Erythroblast (primary cell): ENCODE data around the gene KLK13.
A peak's percentile ranks its signal among the peaks of the same experiment; 100 is the strongest.

ENCODE experiments used
- DNase-seq, 2 experiments: peaks; one replicate each; lab custom pipeline; 2025; lab: John Stamatoyannopoulos, UW
- GATA1 ChIP-seq: IDR thresholded peaks from 2 replicates; pipeline ENCODE4 v1.6.1; 2011; ENCODE audit warnings: low read depth, mild to moderate bottlenecking, control low read depth, low read length, moderate library complexity
- POLR2A ChIP-seq: IDR thresholded peaks from 2 replicates; pipeline ENCODE4 v1.6.1; 2011; ENCODE audit warnings: mild to moderate bottlenecking, low read length

KLK13 gene

DNA sequence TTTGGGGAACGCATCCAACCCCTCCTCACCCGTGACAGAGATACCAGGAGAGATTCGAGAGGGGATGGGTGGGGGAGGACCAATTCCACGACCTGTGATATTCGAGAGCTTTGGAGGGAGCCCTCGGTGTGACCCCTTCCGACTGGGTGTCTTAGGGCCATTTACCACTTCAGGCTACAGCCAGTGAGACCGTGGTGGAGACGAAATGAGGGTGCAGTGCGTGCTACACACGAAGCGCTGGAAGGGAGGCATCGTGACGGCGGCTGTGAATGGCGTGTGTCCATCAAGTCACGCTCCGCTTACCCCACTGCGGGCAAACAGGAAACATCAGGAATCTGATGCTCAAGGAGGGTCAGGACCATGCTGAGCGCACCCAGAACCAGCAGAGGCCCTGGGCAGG lies 32.9 kb upstream of the KLK13 start:
- TF ChIP-seq GATA1, result no peak
- TF ChIP-seq POLR2A, result no peak
- DNase-seq, result no peak

DNA sequence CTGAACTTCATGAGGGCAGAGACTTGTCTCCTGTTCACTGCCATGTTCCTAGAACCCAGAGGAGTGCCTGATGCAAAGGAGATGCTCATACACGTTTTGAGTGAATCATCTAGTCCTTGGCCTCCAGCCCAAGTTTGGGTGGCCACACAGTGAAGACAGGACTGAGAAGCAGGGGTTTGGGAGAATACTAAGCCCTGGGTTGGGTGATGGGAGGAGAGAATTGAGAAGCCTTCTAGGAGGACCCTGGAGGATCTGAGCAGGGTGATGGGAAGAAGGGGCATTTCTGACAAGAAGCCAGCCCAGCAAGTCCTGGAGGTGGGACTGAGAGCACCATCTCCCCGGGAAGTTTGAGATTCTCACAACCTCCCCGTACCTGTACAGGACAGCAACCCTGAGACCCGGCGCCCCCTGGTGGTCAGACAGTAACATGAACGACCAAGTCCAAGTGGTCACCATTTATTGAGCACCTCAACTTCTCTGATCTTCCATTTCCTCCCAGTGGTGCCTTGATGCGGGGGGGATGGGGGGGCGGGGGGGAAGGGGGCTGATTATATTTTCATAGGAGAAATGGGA lies 32.4 kb upstream of the KLK13 start:
- DNase-seq, result peak; percentile 68 to 82
- TF ChIP-seq GATA1 (no peak), POLR2A (no peak)

DNA sequence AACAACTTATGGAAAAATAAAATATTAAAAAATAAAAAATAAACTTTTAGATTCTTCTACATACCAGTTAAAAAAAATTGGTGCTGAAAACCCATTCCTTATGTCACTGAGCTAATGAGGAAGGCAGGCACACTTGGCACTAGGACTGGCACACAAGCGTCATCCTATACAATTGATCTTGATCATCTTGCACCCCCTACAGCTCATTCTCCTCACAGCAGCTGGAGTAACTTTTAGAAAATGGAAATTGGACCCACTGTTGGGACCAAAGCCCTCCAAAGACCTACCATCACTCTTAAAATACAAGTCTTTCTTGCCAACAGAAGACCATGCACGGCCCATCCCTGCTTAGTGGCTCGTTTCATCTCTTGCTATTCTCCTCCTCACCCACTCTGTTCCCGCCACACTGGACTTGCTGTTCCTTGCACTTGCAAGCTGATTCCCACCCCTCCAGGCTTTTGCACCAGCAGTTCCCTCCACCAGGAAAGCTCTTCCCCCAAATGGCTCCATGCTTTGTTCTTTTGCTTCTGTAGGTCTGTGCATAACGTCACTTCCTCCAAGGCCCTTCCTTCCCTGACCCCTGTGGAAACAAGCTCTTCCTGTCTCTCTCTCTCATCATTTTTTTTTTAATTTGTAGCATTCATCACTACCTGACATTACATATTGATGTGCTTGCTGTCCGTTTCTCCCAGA lies 31.7 kb upstream of the KLK13 start:
- TF ChIP-seq POLR2A, result no peak
- TF ChIP-seq GATA1, result no peak
- no peak for DNase-seq

DNA sequence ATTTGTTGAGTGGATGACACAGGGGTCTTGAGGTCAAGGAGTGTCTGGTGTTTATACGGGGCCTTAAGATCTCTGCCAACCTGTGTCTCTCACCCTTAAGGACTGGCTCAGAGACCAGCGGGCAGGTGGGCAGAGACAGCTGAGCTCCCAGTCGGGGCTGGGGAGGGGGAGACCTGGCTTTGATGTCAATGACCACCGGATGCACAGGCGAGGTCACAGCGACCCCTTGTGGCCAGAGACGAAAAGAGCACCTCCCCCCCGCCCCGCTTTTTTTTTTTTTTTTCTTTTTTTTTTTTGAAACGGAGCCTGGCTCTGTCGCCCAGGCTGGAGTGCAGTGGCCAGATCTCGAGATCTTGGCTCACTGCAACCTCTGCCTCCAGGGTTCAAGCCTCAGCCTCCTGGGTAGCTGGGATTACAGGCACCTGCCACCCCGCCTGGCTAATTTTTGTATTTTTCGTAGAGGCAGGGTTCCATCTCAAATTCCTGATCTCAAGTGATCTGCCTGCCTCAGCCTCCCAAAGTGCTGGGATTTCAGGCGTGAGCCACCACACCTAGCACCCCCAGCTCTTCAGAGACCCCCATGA lies 29.9 kb upstream of the KLK13 start:
- TF ChIP-seq POLR2A, result no peak
- TF ChIP-seq GATA1, result no peak
- DNase-seq, result peak; percentile 45 to 69

DNA sequence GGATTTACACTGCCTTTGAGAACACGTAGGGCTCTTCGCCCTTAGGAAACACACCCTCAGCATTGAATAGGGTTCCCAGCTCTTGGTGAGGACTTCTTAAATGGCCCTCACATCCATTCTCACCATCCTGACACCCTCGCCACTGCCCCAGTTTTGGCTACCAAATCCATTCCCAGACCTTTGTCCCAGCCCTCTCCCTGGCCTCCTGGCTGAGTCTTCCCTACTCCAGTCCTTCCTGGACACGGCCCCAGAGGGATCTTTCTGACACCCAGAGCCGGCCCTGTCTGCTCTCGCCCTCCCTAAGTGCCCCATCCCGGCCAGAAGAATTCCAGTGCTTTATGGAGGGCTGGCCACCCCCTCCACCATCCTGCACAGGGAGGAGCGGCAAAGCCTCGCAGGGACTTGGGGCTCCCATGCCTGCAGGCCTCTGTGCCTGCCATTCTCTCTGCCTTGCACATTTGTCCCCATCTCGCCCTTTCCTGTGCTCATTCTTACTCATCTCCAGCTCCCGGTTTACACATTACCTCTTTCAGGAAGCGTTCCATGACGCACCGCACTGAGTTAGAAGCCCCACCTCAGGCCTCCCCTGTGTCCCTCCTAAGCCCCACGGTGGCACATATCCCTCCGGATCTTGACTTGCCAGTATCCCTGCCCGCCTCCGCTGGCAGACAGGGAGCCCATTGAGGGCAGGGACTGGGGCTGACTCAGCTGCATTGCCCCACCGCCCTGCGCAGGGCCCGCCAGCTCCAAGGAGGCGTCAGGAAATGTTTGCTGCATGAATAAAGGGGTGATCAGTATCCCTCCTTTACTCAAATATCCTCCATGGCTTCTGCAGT lies 28.8 kb upstream of the KLK13 start:
- no peak for DNase-seq
- TF ChIP-seq POLR2A (no peak), GATA1 (no peak)

DNA sequence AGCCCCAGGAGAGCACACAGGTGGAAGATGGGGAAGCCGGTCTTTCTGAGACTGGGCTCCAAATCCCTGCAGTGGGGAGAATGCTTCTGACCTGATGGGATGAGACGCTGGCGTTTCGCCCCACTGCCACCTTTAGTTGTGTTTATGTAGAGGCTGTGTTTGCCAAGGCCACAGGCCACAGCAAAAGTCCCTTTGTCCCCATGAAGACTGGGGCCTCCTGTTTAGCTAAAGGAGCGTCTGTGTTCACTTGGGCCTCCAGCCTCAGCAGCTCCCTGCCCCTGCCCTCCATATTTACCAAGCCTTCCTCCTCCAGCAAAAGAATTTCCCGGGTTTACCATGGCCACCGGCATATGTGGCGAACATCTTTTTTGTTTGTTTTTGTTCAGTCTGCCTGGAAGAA lies 28.2 kb upstream of the KLK13 start:
- no peak for DNase-seq
- TF ChIP-seq GATA1, result no peak
- no peak for TF ChIP-seq POLR2A

DNA sequence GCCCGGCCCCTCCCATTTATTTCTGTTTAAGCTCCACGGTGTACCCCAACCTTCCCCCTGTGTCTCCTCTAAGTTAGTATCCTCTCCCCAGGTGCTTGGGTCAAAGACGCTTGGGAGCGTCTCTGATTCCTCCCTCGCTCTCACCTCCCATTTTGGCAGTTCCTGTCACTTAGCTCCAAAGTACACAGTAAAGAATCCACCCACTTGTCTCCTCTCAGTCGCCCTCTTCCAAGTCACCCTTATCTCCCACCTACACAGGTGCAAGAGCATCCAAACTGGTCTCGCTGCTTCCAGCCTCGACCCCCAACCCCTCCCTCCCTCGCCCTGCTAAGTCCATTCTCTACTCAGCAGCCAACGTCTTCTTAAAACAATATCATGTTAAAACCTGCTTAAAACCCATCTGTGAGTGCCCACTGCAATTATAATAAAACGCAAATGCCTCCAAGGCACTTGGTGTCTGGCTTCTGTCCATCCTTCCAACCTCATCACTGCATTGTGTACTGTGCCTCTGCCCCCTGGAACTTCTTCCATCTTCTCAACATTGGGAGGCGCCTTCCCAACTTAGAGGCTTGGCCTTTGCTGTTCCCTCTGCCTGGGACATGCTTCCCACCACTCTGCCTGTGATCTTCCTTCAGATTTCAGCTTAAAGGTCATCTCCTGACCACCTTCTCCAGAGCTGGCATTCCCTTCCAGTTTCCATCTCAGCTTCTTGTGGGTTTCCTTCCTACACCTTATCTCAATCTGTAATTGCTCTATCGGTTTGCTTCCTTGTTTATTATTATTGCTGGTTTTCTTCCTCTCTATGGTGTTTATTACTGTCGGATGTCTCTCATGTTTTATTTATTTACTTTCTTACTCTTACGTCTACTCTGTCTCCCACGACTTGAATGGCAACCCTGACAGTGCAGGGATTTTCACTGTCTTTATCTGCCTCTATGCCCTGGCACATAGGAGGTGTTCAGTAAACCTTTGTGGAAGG lies 27.3 kb upstream of the KLK13 start:
- TF ChIP-seq GATA1 (no peak), POLR2A (no peak)
- no peak for DNase-seq

DNA sequence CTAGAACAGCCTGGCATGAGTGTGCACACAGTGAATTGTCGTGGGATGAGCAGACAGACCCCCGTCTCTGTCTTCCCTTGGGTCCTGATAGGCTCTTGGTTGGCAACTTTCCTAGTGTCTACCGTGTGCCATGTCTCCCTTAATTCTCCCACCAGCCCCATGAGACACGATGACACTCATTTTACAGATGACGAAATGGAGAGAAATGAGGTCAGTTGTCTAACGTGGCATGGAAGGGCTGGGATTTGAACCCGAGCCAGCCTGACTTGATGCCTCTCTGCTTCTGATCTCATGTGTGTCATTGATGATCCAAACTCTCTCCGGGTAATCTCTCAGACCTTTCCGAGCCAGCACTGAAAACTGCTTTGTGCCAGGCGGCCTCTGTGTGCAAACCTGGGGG lies 26.2 kb upstream of the KLK13 start:
- TF ChIP-seq POLR2A (no peak), GATA1 (no peak)
- peak in 1 of 2 experiments; percentile 45 for DNase-seq

DNA sequence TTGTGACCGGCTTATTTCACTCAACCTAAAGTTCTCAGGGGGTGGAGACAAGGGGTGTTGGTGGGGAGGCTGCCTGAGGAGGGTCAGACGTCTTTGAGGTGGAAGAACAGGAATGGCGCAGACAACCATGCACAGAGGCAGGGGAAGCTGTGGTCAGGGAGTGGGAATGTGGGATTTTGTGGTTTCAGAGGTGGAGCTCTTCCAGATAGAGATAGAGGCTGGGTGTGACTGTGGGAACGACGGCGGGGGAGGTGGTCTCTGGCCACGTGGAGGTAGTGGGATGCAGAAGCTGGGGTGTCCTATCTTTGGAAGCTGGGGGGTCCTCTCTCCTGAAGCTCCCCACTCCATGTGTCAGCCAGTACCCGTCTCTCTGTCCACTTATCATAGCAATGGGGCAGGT lies 25.6 kb upstream of the KLK13 start:
- TF ChIP-seq GATA1, result no peak
- no peak for TF ChIP-seq POLR2A
- DNase-seq, result no peak

DNA sequence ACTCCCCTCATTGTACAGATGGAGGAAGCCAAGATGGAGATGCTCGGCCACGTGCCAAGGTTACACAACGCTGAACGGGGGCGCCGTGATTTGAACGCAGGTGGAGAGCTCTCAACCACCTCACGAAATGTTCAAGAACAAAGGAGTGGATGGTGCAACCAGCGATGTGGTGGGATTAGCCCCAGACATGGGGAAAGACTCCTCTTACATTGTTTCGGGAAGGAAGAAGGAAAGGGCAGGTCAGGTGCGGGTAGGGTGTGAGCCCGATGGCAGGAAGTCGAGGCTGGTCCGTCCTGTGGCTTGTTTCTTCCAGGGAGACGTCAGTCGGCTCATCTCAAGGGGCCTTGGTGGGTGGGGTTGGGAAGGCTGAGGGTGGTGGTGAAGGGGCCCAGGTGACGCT lies 24.9 kb upstream of the KLK13 start:
- TF ChIP-seq GATA1, result no peak
- no peak for TF ChIP-seq POLR2A

DNA sequence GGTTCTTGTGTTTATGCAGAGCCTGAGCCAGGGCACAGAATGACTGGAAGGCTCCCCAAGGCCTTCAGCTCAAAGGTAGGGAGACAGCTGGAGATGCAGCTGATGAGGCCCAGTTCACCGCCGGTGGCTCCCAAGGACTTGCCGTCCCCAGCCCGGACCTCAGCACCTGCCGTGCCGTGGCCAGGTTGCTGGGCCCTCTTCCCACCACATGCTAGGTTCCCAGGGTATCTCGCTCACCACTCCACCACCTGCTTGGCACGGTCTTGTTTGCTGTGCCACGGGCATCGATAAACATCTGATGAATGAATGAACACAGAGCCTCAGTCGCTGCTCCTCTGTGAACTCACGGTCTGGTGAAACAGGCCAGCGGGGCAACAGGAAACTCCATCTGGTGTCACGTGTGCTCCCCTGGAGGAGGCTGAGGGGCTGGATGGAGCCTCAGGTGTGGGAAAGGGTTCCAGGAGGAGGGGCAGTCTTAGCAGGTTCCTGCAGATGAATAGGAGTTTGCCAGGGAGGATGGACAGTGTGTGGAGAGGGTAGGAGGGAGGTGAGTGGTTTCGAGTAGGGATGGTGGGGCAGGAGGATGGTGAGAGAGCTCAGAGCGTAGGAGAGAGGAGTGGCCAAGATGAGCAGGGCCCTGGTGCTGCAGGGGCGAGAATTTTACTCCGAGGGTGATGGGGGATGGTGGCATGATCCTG lies 21.4 kb upstream of the KLK13 start:
- no peak for DNase-seq
- no peak for TF ChIP-seq POLR2A
- TF ChIP-seq GATA1, result no peak

More for the DNA sequence above, 24.9 kb upstream of the KLK13 start:
- no peak for DNase-seq

DNA sequence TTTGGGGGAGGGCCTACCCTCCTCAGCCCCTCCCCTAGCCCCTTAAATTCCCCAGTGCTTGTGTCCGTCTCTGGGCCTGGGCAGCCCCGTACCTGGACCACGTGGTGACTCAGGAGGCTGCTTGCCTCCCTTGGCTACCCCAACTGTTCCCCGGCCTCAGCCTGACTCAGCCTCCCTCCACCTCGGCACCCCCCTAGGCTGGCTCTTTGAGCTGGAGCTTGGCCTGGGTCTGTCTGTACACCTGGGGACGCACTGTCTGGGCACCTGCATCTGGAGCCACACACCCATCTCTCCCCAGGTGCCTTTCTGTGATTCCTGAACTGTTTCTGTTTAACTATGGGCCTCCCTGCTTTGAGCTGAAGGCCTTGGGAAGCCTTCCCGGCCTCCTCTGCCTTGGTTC lies 19.6 kb upstream of the KLK13 start:
- DNase-seq, result no peak
- TF ChIP-seq POLR2A (no peak), GATA1 (no peak)

DNA sequence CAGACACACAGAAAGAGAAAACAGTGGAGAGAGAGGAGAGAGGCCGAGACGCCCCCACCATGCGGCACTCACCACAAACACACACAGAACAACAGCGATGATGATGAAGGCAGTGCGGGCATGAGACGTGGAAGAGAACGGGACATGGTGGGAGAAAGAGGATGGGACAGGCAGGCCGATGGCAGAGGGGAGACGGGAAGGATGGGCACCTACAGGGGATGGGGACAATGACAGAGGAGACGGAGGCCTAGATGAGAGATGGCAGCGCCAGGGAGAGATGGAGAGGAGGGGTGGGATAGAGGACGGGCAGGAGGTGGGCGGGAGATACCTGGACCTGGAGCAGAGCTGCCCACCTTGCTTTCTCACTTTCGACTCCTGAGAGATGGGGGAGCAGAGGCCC lies 18.9 kb upstream of the KLK13 start:
- TF ChIP-seq GATA1 (no peak), POLR2A (no peak)
- DNase-seq, result no peak
